T-cell (primary cell): ENCODE measurements around the gene CFI. TPM values are rescaled to one million over a fixed set of nuclear protein-coding genes. Genes with fewer than 3 reads are reported as not detected.

Experiments
- ATAC-seq, 4 experiments: fragments of 200-7000 bp in 3 of 4; fragments of 150-1000 bp in 1 of 4; cut with Tn5 transposase; replicated peaks in 1 of 4; 1 replicate in 3 of 4; 2 replicates in 1 of 4; pipeline ENCODE4 v1.10.0; 2021; ENCODE audit warnings: moderate library complexity in 3 of 4, mild to moderate bottlenecking in 2 of 4, moderate number of reproducible peaks in 1 of 4
- CTCF ChIA-PET, 2 donors: fragments of 300-600 bp; sonication (Branson Sonifier 250); formaldehyde crosslinking; loops; one replicate each; lab custom pipeline; 2022; ENCODE audit warnings: antibody characterized with exemption in 2 of 2; lab: Charles Lee
- POLR2A ChIA-PET, 2 donors: fragments of 300-600 bp; sonication (Branson Sonifier 250); formaldehyde crosslinking; loops; one replicate each; lab custom pipeline; 2022; ENCODE audit warnings: antibody characterized with exemption in 2 of 2; lab: Charles Lee
- DNase-seq, 35 experiments: peaks; one replicate each; pipeline versions ENCODE4 v3.0.0 to v3.0.0-alpha.2; 2013 to 2023
- H3K27ac ChIP-seq: one replicate; pipeline ENCODE4 v1.5.1; 2013; ENCODE audit warnings: low read length
- H3K27me3 ChIP-seq, 2 experiments: replicated peaks in 1 of 2; 1 replicate in 1 of 2; 2 replicates in 1 of 2; pipeline versions ENCODE4 v1.6.1 to v1.7.0; 2013; ENCODE audit warnings: low read length in 1 of 2, mixed read lengths in 1 of 2; ENCODE audit not compliant: control insufficient read depth in 2 of 2, insufficient read depth in 2 of 2; ENCODE audit errors: extremely low read depth in 1 of 2
- H3K36me3 ChIP-seq, 2 donors: 1 replicate in 1 of 2; 2 replicates in 1 of 2; pipeline versions ENCODE4 v1.6.1 to v1.7.0; 2013; ENCODE audit warnings: low read length in 1 of 2; ENCODE audit not compliant: control insufficient read depth in 2 of 2, insufficient read depth in 1 of 2; ENCODE audit errors: extremely low read depth in 1 of 2
- H3K4me1 ChIP-seq, 2 experiments: 1 replicate in 1 of 2; 2 replicates in 1 of 2; pipeline versions ENCODE4 v1.6.1 to v1.7.0; 2013; ENCODE audit warnings: low read length in 2 of 2, mixed read lengths in 1 of 2; ENCODE audit not compliant: insufficient read depth in 2 of 2, control insufficient read depth in 1 of 2; ENCODE audit errors: extremely low read depth in 1 of 2
- H3K4me3 ChIP-seq, 2 donors: 1 replicate in 1 of 2; 2 replicates in 1 of 2; pipeline versions ENCODE4 v1.5.1 to v1.7.0; 2013; ENCODE audit warnings: mild to moderate bottlenecking in 2 of 2, low read length in 1 of 2, moderate library complexity in 1 of 2; ENCODE audit not compliant: control insufficient read depth in 1 of 2; ENCODE audit errors: extremely low read depth in 1 of 2
- H3K9me3 ChIP-seq: 2 replicates; pipeline ENCODE4 v1.7.0; 2013
- H3K27ac Mint-ChIP-seq, 2 donors: one replicate each; pipeline ENCODE4 v1.8.0; 2020 to 2021; ENCODE audit warnings: mild to moderate bottlenecking in 2 of 2, mixed read lengths in 2 of 2
- H3K27me3 Mint-ChIP-seq, 2 donors: one replicate each; pipeline ENCODE4 v1.8.0; 2021 to 2022; ENCODE audit warnings: mixed read lengths in 2 of 2
- H3K36me3 Mint-ChIP-seq: one replicate; pipeline ENCODE4 v1.8.0; 2021; ENCODE audit warnings: mixed read lengths
- H3K4me1 Mint-ChIP-seq, 3 donors: one replicate each; pipeline ENCODE4 v1.8.0; 2020 to 2022; ENCODE audit warnings: mixed read lengths in 3 of 3, mild to moderate bottlenecking in 1 of 3
- H3K4me3 Mint-ChIP-seq, 3 donors: one replicate each; pipeline ENCODE4 v1.8.0; 2020 to 2022; ENCODE audit warnings: mild to moderate bottlenecking in 3 of 3, mixed read lengths in 3 of 3, moderate library complexity in 3 of 3
- H3K9me3 Mint-ChIP-seq, 3 donors: one replicate each; pipeline ENCODE4 v1.8.0; 2020 to 2022; ENCODE audit warnings: mixed read lengths in 3 of 3
- WGBS: methylation state at CpG from one replicate; pipeline ENCODE4 v1.1.5; 2013; ENCODE audit warnings: missing lambda C conversion rate; ENCODE audit not compliant: insufficient coverage; 5-methylcytosine and 5-hydroxymethylcytosine counted together
- total RNA-seq, 35 experiments: library from RNA in 6 of 35; stranded (reverse) in 6 of 35; fragments of 120-200 nt in 1 of 35; gene quantifications; one replicate each; pipeline versions ENCODE4 v1.2.1 to v1.2.4 and lab custom pipeline; 2013 to 2026

The CFI gene
- total RNA-seq, 5 donors from 2014 or later (not counting 1 experiment from before 2014, with no cell fraction given) = 0.55 to 0.92 (median 0.66) TPM; not detected in 2

DNA sequence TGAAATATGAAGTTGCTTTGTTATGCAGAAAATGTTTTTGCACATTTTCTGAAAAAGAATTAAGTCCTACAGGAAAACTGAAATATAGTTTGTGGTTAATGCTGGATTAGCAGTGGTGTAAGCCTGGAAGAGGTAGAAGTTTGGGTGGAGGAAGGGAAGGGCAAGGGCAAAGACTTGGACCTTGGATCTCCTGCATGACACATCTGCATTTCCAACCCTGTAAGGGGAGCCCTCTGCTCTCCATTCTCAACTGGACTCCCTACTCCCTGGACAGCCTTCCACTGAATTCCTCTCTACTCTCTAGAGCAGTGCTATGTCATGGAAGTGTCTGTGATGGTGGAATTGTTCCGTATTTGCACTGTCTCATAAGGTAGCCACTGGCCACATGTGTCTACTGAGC lies 103.1 kb downstream of the CFI start:
- no CpG with 5 or more reads among the region's 1 CpG for WGBS
- Mint-ChIP-seq H3K4me3 (no peak overlapping the region), H3K36me3 (peaks cover 22% of the 10 kb centered on the region), H3K27ac (peak overlapping the region; percentile 51 to 73), H3K27me3 (no peaks in the 10 kb centered on the region), H3K4me1 (peaks cover 50 to 55% (median 54%) of the 10 kb centered on the region in 3 donors), H3K9me3 (no peaks in the 10 kb centered on the region)
- Histone ChIP-seq H3K4me3 (no peak overlapping the region), H3K36me3 (peaks cover 0 to 10% of the 10 kb centered on the region in 2 donors), H3K27me3 (no peaks in the 10 kb centered on the region), H3K4me1 (peaks cover 6 to 24% of the 10 kb centered on the region in 2 experiments), H3K27ac (no peak overlapping the region), H3K9me3 (no peaks in the 10 kb centered on the region)
- no peak for DNase-seq
- ChIA-PET POLR2A (interaction anchor here in 1 of 2 donors (0.5 kb wide), 1 partner anchor 50 kb away, joined by 6 read pairs; no protein-coding TSS in a partner anchor), CTCF (no interaction called here)
- ATAC-seq = no peak

DNA sequence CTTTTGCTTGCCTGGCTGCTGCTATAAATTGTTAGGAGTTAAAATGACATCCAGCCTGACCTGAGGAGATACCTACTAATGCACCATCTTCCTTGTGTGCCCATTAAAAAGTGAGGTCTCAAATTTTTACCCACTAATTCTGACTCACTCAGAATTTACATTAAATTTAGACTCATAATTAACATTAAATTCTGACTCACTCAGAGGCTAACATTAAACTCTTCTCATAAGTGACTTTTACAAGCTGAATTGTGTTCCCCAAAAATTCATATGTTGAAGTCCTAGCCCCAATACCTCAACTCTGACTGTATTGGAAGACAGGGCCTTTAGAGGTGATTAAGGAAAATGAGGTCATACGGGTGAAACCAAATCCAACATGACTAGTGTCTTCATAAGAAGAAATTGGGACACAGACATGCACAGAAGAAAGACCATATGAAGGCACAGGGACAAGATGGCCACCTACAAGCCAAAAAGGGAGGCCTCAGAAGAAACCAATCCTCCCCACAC lies 110.3 kb downstream of the CFI start:
- Histone ChIP-seq H3K36me3 (peaks cover 5 to 32% of the 10 kb centered on the region in 2 donors), H3K9me3 (no peaks in the 10 kb centered on the region), H3K4me3 (no peak overlapping the region), H3K27me3 (no peaks in the 10 kb centered on the region), H3K27ac (peak overlapping the region; percentile 48), H3K4me1 (peaks cover 14 to 15% of the 10 kb centered on the region in 2 experiments)
- WGBS = 88% methylated on average over 1 of the region's 1 CpG
- POLR2A ChIA-PET = interaction anchor here in 1 of 2 donors (0.9 kb wide), 1 partner anchor 120 kb away, joined by 3 read pairs; no protein-coding TSS in a partner anchor
- Mint-ChIP-seq H3K9me3 (no peaks in the 10 kb centered on the region), H3K4me3 (peak overlapping the region; percentile 8 to 60 (median 21)), H3K4me1 (peaks cover 38 to 45% (median 43%) of the 10 kb centered on the region in 3 donors), H3K27ac (peak overlapping the region; percentile 92), H3K36me3 (peaks cover 50% of the 10 kb centered on the region), H3K27me3 (no peaks in the 10 kb centered on the region)
- no peak for DNase-seq
- CTCF ChIA-PET = interaction anchor here in 1 of 2 donors (0.8 to 1.4 kb wide), 3 partner anchors 14 to 135 kb away, joined by 3 to 5 read pairs (median 3); no protein-coding TSS in a partner anchor
- no peak for ATAC-seq

Other genes starting within 250 kb of the CFI start
- 100 to 1,000 TPM in 4 of 5 donors, 10 to 100 TPM in 1; 88.9 to 139 (median 122) TPM for gene MCUB, start 241.8 kb downstream of the CFI start, total RNA-seq
- gene CASP6, start 98.6 kb downstream of the CFI start, total RNA-seq = 10 to 100 TPM; 16.8 to 23.2 (median 18.3) TPM
- gene PLA2G12A, start 71.9 kb downstream of the CFI start, total RNA-seq = 10 to 100 TPM; 11.4 to 20.6 (median 18.1) TPM
- 10 to 100 TPM in 4 of 5 donors, 1 to 10 TPM in 1; 8.1 to 13.9 (median 12.9) TPM for gene GAR1, start 13.8 kb upstream of the CFI start, total RNA-seq
- gene RRH, start 26.0 kb upstream of the CFI start, total RNA-seq = under 1 TPM in 4 of 5 donors, not detected in 1; 0.33 to 0.61 (median 0.34) TPM
- gene LRIT3, start 46.1 kb upstream of the CFI start, total RNA-seq = under 1 TPM; 0.12 to 0.41 (median 0.26) TPM
- under 1 TPM in 1 of 5 donors, not detected in 4; 0.20 TPM for gene EGF, start 110.9 kb upstream of the CFI start, total RNA-seq